Tibial nerve (tissue), 3 donors: ENCODE data around the gene TBC1D9.

ENCODE experiments used
- POLR2A ChIP-seq, 2 donors: fragments of 450-650 bp; IDR thresholded peaks; one replicate each; pipeline ENCODE4 v1.6.1; 2017; ENCODE audit warnings: antibody characterized with exemption in 2 of 2, mild to moderate bottlenecking in 2 of 2, moderate library complexity in 2 of 2
- TF ChIP-seq, protein P1 (sequence below), 5 experiments: fragments of 200-600 bp in 3 of 5; fragments of 450-650 bp in 2 of 5; sonication (generic) in 3 of 5; IDR thresholded peaks; one replicate each; pipeline ENCODE4 v1.5.1; 2016 to 2019; ENCODE audit warnings: antibody characterized with exemption in 5 of 5, mild to moderate bottlenecking in 3 of 5, moderate library complexity in 2 of 5

DNA sequence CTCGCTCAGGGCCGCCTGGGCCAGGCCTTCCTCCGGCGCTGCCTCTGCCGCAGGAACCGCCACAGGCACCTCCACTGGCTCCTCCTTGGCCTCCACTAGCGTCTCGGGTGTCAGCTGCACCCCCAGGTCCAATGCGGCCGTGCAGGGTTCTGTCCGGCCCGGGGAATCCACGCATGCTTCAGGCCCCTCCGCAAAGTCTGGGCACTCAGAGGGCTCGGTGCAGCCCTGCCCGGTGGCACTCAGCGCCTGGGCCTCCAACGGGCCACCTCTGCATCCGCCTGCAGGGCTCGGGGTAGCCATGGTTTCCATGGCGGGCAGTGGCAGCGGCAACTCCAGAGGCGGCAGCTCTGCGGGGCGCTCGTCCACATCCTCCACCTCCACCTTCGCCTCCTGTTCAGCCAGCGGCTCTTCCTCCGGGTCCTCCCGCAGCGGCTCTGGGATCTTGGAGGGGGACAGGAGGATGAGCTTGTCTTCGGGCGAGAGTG, 112.6 kb downstream of the TBC1D9 start:
- TF ChIP-seq, protein P1, sequence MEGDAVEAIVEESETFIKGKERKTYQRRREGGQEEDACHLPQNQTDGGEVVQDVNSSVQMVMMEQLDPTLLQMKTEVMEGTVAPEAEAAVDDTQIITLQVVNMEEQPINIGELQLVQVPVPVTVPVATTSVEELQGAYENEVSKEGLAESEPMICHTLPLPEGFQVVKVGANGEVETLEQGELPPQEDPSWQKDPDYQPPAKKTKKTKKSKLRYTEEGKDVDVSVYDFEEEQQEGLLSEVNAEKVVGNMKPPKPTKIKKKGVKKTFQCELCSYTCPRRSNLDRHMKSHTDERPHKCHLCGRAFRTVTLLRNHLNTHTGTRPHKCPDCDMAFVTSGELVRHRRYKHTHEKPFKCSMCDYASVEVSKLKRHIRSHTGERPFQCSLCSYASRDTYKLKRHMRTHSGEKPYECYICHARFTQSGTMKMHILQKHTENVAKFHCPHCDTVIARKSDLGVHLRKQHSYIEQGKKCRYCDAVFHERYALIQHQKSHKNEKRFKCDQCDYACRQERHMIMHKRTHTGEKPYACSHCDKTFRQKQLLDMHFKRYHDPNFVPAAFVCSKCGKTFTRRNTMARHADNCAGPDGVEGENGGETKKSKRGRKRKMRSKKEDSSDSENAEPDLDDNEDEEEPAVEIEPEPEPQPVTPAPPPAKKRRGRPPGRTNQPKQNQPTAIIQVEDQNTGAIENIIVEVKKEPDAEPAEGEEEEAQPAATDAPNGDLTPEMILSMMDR (IDR thresholded peaks at IDR 0.05): no peak
- no peak for TF ChIP-seq POLR2A (IDR thresholded peaks at IDR 0.05)
